HG02852 (cell line): ENCODE results near the gene NSD2.
A peak's percentile ranks its signal among the peaks of the same experiment; 100 is the strongest.

Source experiments
- ATAC-seq: cut with Tn5 transposase; IDR thresholded peaks from one replicate; pipeline ENCODE4 v1.9.1; 2021; ENCODE audit warnings: mild to moderate bottlenecking, moderate library complexity; ENCODE audit not compliant: unreplicated experiment

The NSD2 gene

GRCh38 chr4:1863297-1864033 is 7.7 kb upstream of the NSD2 start:
- ATAC-seq, result no peak

- no peak for ATAC-seq
Measured at GRCh38 chr4:1864076-1865008, 6.9 kb upstream of the NSD2 start.

GRCh38 chr4:1866189-1866661 is 5.0 kb upstream of the NSD2 start:
- no peak for ATAC-seq

- no peak for ATAC-seq
Measured at GRCh38 chr4:1868293-1868692, 2.9 kb upstream of the NSD2 start.

GRCh38 chr4:1868912-1869311 is 2.3 kb upstream of the NSD2 start:
- ATAC-seq, result no peak

- no peak for ATAC-seq
Measured at GRCh38 chr4:1869530-1870327, 1.5 kb upstream of the NSD2 start.

GRCh38 chr4:1870328-1870577 is 940 bp upstream of the NSD2 start:
- peak; percentile 48 for ATAC-seq

GRCh38 chr4:1871471-1872021 is 353 bp downstream of the NSD2 start:
- ATAC-seq, result peak; percentile 8

GRCh38 chr4:1872870-1873269 is 1.7 kb downstream of the NSD2 start:
- no peak for ATAC-seq

- no peak for ATAC-seq
Measured at GRCh38 chr4:1873291-1873690, 2.1 kb downstream of the NSD2 start.

GRCh38 chr4:1873776-1874175 is 2.6 kb downstream of the NSD2 start:
- ATAC-seq, result no peak

- ATAC-seq, result no peak
Measured at GRCh38 chr4:1874201-1874600, 3.0 kb downstream of the NSD2 start.

- ATAC-seq, result no peak
Measured at GRCh38 chr4:1879485-1879884, 8.3 kb downstream of the NSD2 start.

- ATAC-seq, result no peak
Measured at GRCh38 chr4:1880332-1880731, 9.1 kb downstream of the NSD2 start.

- ATAC-seq, result no peak
Measured at GRCh38 chr4:1882850-1883271, 11.7 kb downstream of the NSD2 start.

GRCh38 chr4:1883583-1883982 is 12.4 kb downstream of the NSD2 start:
- no peak for ATAC-seq

- no peak for ATAC-seq
Measured at GRCh38 chr4:1885414-1885813, 14.2 kb downstream of the NSD2 start.

- no peak for ATAC-seq
Measured at GRCh38 chr4:1887052-1887451, 15.9 kb downstream of the NSD2 start.

- no peak for ATAC-seq
Measured at GRCh38 chr4:1890979-1891570, 19.9 kb downstream of the NSD2 start.

GRCh38 chr4:1895971-1896657 is 24.9 kb downstream of the NSD2 start:
- ATAC-seq, result no peak
